Body of pancreas (tissue), 4 donors: ENCODE data around the gene ADAMTS17. TPM values are rescaled to one million over a fixed set of nuclear protein-coding genes. Genes with fewer than 3 reads are reported as not detected.

Experiments used
- ATAC-seq: fragments of 150-250 bp; one replicate; pipeline ENCODE4 v1.9.1; 2016
- DNase-seq, 4 donors: peaks; one replicate each; pipeline ENCODE4 v3.0.0-alpha.2; 2019
- H3K27ac ChIP-seq, 4 donors: fragments of 200-600 bp; sonication (generic); 1 replicate in 3 of 4; 2 replicates in 1 of 4; pipeline versions ENCODE4 v1.5.1 to v1.6.1; 2016 to 2019; ENCODE audit warnings: mild to moderate bottlenecking in 1 of 4, mixed read lengths in 1 of 4, moderate library complexity in 1 of 4
- H3K27me3 ChIP-seq, 2 donors: fragments of 200-600 bp; sonication (generic); one replicate each; pipeline ENCODE4 v1.6.0; 2016; ENCODE audit warnings: mild to moderate bottlenecking in 1 of 2
- H3K36me3 ChIP-seq, 2 donors: fragments of 200-600 bp; sonication (generic); replicated peaks in 1 of 2; 2 replicates each; pipeline ENCODE4 v1.5.1; 2016; ENCODE audit warnings: low read depth in 2 of 2; ENCODE audit not compliant: insufficient read depth in 1 of 2
- H3K4me1 ChIP-seq: fragments of 200-600 bp; sonication (generic); one replicate; pipeline ENCODE4 v1.6.0; 2016
- H3K4me3 ChIP-seq, 2 donors: fragments of 200-600 bp; sonication (generic); 1 replicate in 1 of 2; 2 replicates in 1 of 2; pipeline ENCODE4 v1.5.1; 2016 to 2019
- H3K9me3 ChIP-seq, 3 donors: fragments of 200-600 bp; sonication (generic); 1 replicate in 2 of 3; 2 replicates in 1 of 3; pipeline ENCODE4 v1.5.1; 2016
- CTCF ChIP-seq, 7 experiments: fragments of 450-650 bp in 4 of 7; fragments of 200-600 bp in 3 of 7; sonication (generic) in 3 of 7; IDR thresholded peaks; one replicate each; pipeline ENCODE4 v1.5.1; 2016 to 2019; ENCODE audit warnings: antibody characterized with exemption in 7 of 7
- POLR2A ChIP-seq, 3 donors: fragments of 450-650 bp; IDR thresholded peaks; one replicate each; pipeline ENCODE4 v1.6.1; 2016; ENCODE audit warnings: antibody characterized with exemption in 3 of 3, mild to moderate bottlenecking in 2 of 3
- WGBS, 2 donors: methylation state at CpG; one replicate each; pipeline ENCODE4 v1.1.5; 2017; 5-methylcytosine and 5-hydroxymethylcytosine counted together
- intact Hi-C: fragments of 100-400 bp; cut with DNase I; formaldehyde crosslinking; loops from one replicate; pipeline ENCODE4 v1.15.1; 2023
- total RNA-seq, 2 donors: library from RNA; depleted of rRNA; stranded (reverse); fragments of >200 nt; gene quantifications; one replicate each; pipeline ENCODE4 v1.1.0, GENCODE V29; 2016

ADAMTS17 gene
- total RNA-seq, 2 donors from 2014 or later = 24.6 to 26.0 TPM

GRCh38 chr15:100199711-100200286, 142.0 kb downstream of the ADAMTS17 start:
- no peak for DNase-seq
- TF ChIP-seq POLR2A (IDR thresholded peaks at IDR 0.05) (no peak), CTCF (IDR thresholded peaks at IDR 0.05) (no peak)
- Histone ChIP-seq H3K27ac (no peak overlapping the region), H3K4me1 (peaks cover 38% of the 10 kb centered on the region), H3K9me3 (no peaks in the 10 kb centered on the region), H3K36me3 (no peaks in the 10 kb centered on the region), H3K4me3 (no peak overlapping the region), H3K27me3 (no peaks in the 10 kb centered on the region)
- 97 to 99% methylated on average over 15 to 21 of the region's 21 CpGs for WGBS, 2 donors
- intact Hi-C loops = loop anchor here (10.0 kb wide), 1 partner anchor 135 kb away; no protein-coding TSS in a partner anchor
- no peak for ATAC-seq

GRCh38 chr15:100198442-100198841, 143.3 kb downstream of the ADAMTS17 start:
- 86 to 92% methylated on average over 5 of the region's 5 CpGs for WGBS, 2 donors
- peaks cover 29% of the 10 kb centered on the region for H3K4me1 ChIP-seq
- ATAC-seq = no peak
- no peaks in the 10 kb centered on the region for H3K27me3 ChIP-seq
- H3K36me3 ChIP-seq = no peaks in the 10 kb centered on the region
- H3K27ac ChIP-seq = no peak overlapping the region
- no peak overlapping the region for H3K4me3 ChIP-seq
- H3K9me3 ChIP-seq = no peaks in the 10 kb centered on the region
- intact Hi-C loops = no loop called here
- DNase-seq = no peak
- TF ChIP-seq POLR2A (IDR thresholded peaks at IDR 0.05) (no peak), CTCF (IDR thresholded peaks at IDR 0.05) (no peak)

- DNase-seq = no peak
- intact Hi-C loops = no loop called here
Observed at GRCh38 chr15:100196326-100197058, 145.3 kb downstream of the ADAMTS17 start.

GRCh38 chr15:100194996-100195395, 146.8 kb downstream of the ADAMTS17 start:
- Histone ChIP-seq H3K27me3 (no peaks in the 10 kb centered on the region), H3K36me3 (no peaks in the 10 kb centered on the region), H3K27ac (no peak overlapping the region), H3K9me3 (no peaks in the 10 kb centered on the region), H3K4me3 (no peak overlapping the region), H3K4me1 (no peaks in the 10 kb centered on the region)
- no peak for ATAC-seq
- DNase-seq = no peak
- WGBS, 2 donors = 94 to 97% methylated on average over 4 to 10 of the region's 10 CpGs
- TF ChIP-seq POLR2A (IDR thresholded peaks at IDR 0.05) (no peak), CTCF (IDR thresholded peaks at IDR 0.05) (no peak)
- intact Hi-C loops = no loop called here

More at GRCh38 chr15:100196326-100197058, 145.3 kb downstream of the ADAMTS17 start:
- Histone ChIP-seq H3K36me3 (no peaks in the 10 kb centered on the region), H3K4me1 (peaks cover 13% of the 10 kb centered on the region), H3K9me3 (no peaks in the 10 kb centered on the region), H3K4me3 (no peak overlapping the region), H3K27ac (no peak overlapping the region), H3K27me3 (no peaks in the 10 kb centered on the region)
- 81 to 87% methylated on average over 14 of the region's 14 CpGs for WGBS, 2 donors
- TF ChIP-seq POLR2A (IDR thresholded peaks at IDR 0.05) (no peak), CTCF (IDR thresholded peaks at IDR 0.05) (no peak)
- no peak for ATAC-seq
